OCI-LY3 (cell line): ENCODE data around the gene SCN4A.

ENCODE experiments used
- H2AFZ ChIP-seq: fragments of 200-600, 300-600 bp; shearing (Covaris generic); 2 replicates; pipeline ENCODE4 v1.6.0; 2014; ENCODE audit warnings: antibody characterized with exemption, low read depth, low read length
- H3K27ac ChIP-seq: fragments of 200-600, 300-600 bp; sonication (generic); 2 replicates; pipeline ENCODE4 v1.5.1; 2014; ENCODE audit warnings: mild to moderate bottlenecking, low read length, moderate library complexity, mixed read lengths
- H3K27me3 ChIP-seq: fragments of 200-600, 300-600 bp; sonication (generic); 2 replicates; pipeline ENCODE4 v1.6.1; 2014; ENCODE audit warnings: low read depth, low read length, mixed read lengths
- H3K36me3 ChIP-seq: fragments of 200-600, 300-600 bp; sonication (generic); replicated peaks from 2 replicates; pipeline ENCODE3; 2014; ENCODE audit warnings: low read depth, low read length, mixed read lengths
- H3K4me1 ChIP-seq: fragments of 300-600, 200-600 bp; sonication (generic); 2 replicates; pipeline ENCODE4 v1.6.1; 2014; ENCODE audit warnings: low read length, mixed read lengths
- H3K4me2 ChIP-seq: fragments of 200-600, 300-600 bp; sonication (generic); 2 replicates; pipeline ENCODE4 v1.6.1; 2014; ENCODE audit warnings: low read length, mixed read lengths
- H3K4me3 ChIP-seq: fragments of 300-600, 200-600 bp; sonication (generic); 2 replicates; pipeline ENCODE4 v1.5.1; 2014; ENCODE audit warnings: antibody characterized with exemption, mild to moderate bottlenecking, low read length, moderate library complexity
- H3K79me2 ChIP-seq: fragments of 300-600, 200-600 bp; shearing (Covaris generic); 2 replicates; pipeline ENCODE4 v1.6.1; 2014; ENCODE audit warnings: mild to moderate bottlenecking, low read length, mixed read lengths
- H3K9ac ChIP-seq: fragments of 300-600, 200-600 bp; shearing (Covaris generic); 2 replicates; pipeline ENCODE4 v1.6.0; 2014; ENCODE audit warnings: mild to moderate bottlenecking, low read length, moderate library complexity
- H3K9me3 ChIP-seq: fragments of 200-600, 300-600 bp; shearing (Covaris generic); 2 replicates; pipeline ENCODE4 v1.6.1; 2014; ENCODE audit warnings: low read length, mixed read lengths; ENCODE audit not compliant: insufficient read depth
- H4K20me1 ChIP-seq: fragments of 200-600, 300-600 bp; sonication (generic); 2 replicates; pipeline ENCODE4 v1.6.1; 2016; ENCODE audit warnings: low read length, mixed read lengths; ENCODE audit not compliant: insufficient read depth
- CTCF ChIP-seq: fragments of 200-600, 300-600 bp; sonication (generic); IDR thresholded peaks from 2 replicates; pipeline ENCODE4 v1.5.1; 2014; ENCODE audit warnings: antibody characterized with exemption, low read length, low read depth
- EZH2phosphoT487 ChIP-seq: fragments of 200-600 bp; shearing (Covaris generic); IDR thresholded peaks from 2 replicates; pipeline ENCODE4 v1.6.1; 2018; ENCODE audit warnings: antibody characterized with exemption, mixed run types, low read depth

SCN4A gene

GRCh38 chr17:64006361-64007088 lies 33.8 kb upstream of the SCN4A start:
- Histone ChIP-seq H3K27ac (no peak overlapping the region), H2AFZ (no peak overlapping the region), H3K36me3 (peaks cover 17% of the 10 kb centered on the region), H3K4me1 (no peaks in the 10 kb centered on the region), H3K4me3 (no peak overlapping the region), H3K4me2 (no peak overlapping the region), H3K27me3 (no peaks in the 10 kb centered on the region), H3K9ac (no peak overlapping the region), H4K20me1 (no peaks in the 10 kb centered on the region), H3K9me3 (no peaks in the 10 kb centered on the region), H3K79me2 (0 out of 2 replicates have a peak, but pooled peaks cover 3% of the 10 kb centered on the region)
- no peak for TF ChIP-seq CTCF

GRCh38 chr17:64005734-64006167 lies 33.0 kb upstream of the SCN4A start:
- peaks cover 17% of the 10 kb centered on the region for H3K36me3 ChIP-seq
- TF ChIP-seq CTCF (no peak), EZH2phosphoT487 (no peak)
- no peak overlapping the region for H3K27ac ChIP-seq
- no peak overlapping the region for H3K4me3 ChIP-seq
- no peak overlapping the region for H3K4me2 ChIP-seq
- H3K4me1 ChIP-seq, result no peaks in the 10 kb centered on the region
- no peak overlapping the region for H2AFZ ChIP-seq
- no peaks in the 10 kb centered on the region for H3K27me3 ChIP-seq
- no peaks in the 10 kb centered on the region for H4K20me1 ChIP-seq
- no peaks in the 10 kb centered on the region for H3K9me3 ChIP-seq
- no peak overlapping the region for H3K9ac ChIP-seq
- H3K79me2 ChIP-seq, result 0 out of 2 replicates have a peak, but pooled peaks cover 3% of the 10 kb centered on the region

DNA sequence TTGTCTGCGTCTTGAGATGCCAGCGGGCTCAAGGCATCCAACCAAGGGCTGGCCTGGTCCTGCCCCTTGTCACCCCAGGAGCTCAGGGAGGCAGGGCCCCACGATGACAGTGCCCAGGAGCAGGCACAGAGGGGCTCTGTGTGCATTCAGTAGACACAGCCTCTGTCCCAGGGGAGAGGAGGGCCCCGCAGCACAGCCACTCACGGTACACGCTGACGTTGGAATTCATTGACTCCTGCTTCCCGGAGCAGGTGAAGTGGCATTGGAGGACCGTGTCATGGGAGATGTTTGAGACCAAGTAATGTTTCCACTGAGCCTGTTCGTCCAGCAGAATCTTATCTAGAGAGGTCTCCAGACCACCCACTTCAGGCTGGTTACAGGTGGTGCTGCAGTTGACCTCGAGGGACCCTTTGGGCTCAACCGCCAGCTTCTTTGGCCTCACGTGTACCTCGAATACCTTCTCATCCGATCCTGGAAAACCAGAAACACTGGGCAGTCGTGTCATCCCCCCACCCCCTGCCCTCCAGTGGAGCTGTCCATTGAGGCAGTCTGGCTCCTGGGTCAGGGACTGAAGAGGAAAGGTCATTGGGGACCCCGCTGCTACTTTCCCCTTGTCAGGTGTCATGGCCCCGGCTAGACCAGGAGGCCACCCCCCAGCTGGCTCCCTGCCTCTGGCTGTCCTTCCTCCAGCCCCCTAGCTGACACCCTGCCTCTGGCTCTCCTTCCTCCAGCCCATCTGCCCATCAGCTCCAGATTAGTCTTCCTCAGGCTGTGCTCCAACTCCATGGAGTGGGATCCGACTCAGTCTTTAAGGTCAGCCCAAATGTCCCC lies 32.4 kb upstream of the SCN4A start:
- no peak overlapping the region for H3K27ac ChIP-seq
- H3K9me3 ChIP-seq, result no peaks in the 10 kb centered on the region
- H3K4me3 ChIP-seq, result no peak overlapping the region
- H3K27me3 ChIP-seq, result no peaks in the 10 kb centered on the region
- H4K20me1 ChIP-seq, result no peaks in the 10 kb centered on the region
- peaks cover 14% of the 10 kb centered on the region for H3K36me3 ChIP-seq
- no peaks in the 10 kb centered on the region for H3K4me1 ChIP-seq
- no peak overlapping the region for H3K4me2 ChIP-seq
- TF ChIP-seq EZH2phosphoT487, result no peak
- H3K79me2 ChIP-seq, result 0 out of 2 replicates have a peak, but pooled peaks cover 3% of the 10 kb centered on the region
- no peak overlapping the region for H2AFZ ChIP-seq
- no peak overlapping the region for H3K9ac ChIP-seq

GRCh38 chr17:64004218-64004770 lies 31.6 kb upstream of the SCN4A start:
- no peaks in the 10 kb centered on the region for H3K27me3 ChIP-seq
- no peaks in the 10 kb centered on the region for H3K9me3 ChIP-seq
- H3K79me2 ChIP-seq, result no peaks in the 10 kb centered on the region
- H2AFZ ChIP-seq, result no peak overlapping the region
- H3K4me2 ChIP-seq, result no peak overlapping the region
- H4K20me1 ChIP-seq, result no peaks in the 10 kb centered on the region
- no peak overlapping the region for H3K9ac ChIP-seq
- no peak overlapping the region for H3K4me3 ChIP-seq
- H3K4me1 ChIP-seq, result no peaks in the 10 kb centered on the region
- H3K36me3 ChIP-seq, result peaks cover 10% of the 10 kb centered on the region
- no peak overlapping the region for H3K27ac ChIP-seq
- TF ChIP-seq EZH2phosphoT487 (no peak), CTCF (no peak)
